Spleen (tissue), 11 donors: ENCODE results near the gene KRTDAP. TPM values are rescaled to one million over a fixed set of nuclear protein-coding genes. Genes with fewer than 3 reads are reported as not detected.

ENCODE experiments used
- DNase-seq: peaks from one replicate; pipeline ENCODE4 v3.0.0-alpha.2; 2020
- H3K27ac ChIP-seq, 8 donors: fragments of 200-600 bp; sonication (generic) in 7 of 8; 1 replicate in 4 of 8; 2 replicates in 4 of 8; pipeline versions ENCODE4 v1.5.0 to v1.8.0; 2016 to 2021; ENCODE audit warnings: inconsistent platforms in 4 of 8, mild to moderate bottlenecking in 4 of 8, moderate library complexity in 1 of 8
- H3K27me3 ChIP-seq, 7 donors: fragments of 200-600 bp; sonication (generic) in 6 of 7; replicated peaks in 1 of 7; 1 replicate in 4 of 7; 2 replicates in 3 of 7; pipeline versions ENCODE4 v1.5.0 to v1.8.0; 2016 to 2021; ENCODE audit warnings: inconsistent platforms in 3 of 7, mild to moderate bottlenecking in 1 of 7
- H3K36me3 ChIP-seq, 6 donors: fragments of 200-600 bp; sonication (generic) in 5 of 6; 1 replicate in 4 of 6; 2 replicates in 2 of 6; pipeline versions ENCODE4 v1.5.0 to v1.8.0; 2016 to 2021; ENCODE audit warnings: inconsistent platforms in 2 of 6
- H3K4me1 ChIP-seq, 6 donors: fragments of 200-600 bp; sonication (generic) in 5 of 6; 1 replicate in 3 of 6; 2 replicates in 3 of 6; pipeline versions ENCODE4 v1.5.0 to v1.8.0; 2016 to 2021; ENCODE audit warnings: inconsistent platforms in 3 of 6
- H3K4me3 ChIP-seq, 8 donors: fragments of 200-600 bp; sonication (generic) in 7 of 8; 1 replicate in 4 of 8; 2 replicates in 4 of 8; pipeline versions ENCODE4 v1.5.0 to v1.8.0; 2016 to 2021; ENCODE audit warnings: inconsistent platforms in 4 of 8, mild to moderate bottlenecking in 4 of 8, moderate library complexity in 2 of 8
- H3K9me3 ChIP-seq, 8 donors: fragments of 200-600 bp; sonication (generic) in 7 of 8; 1 replicate in 4 of 8; 2 replicates in 4 of 8; pipeline versions ENCODE4 v1.5.0 to v1.8.0; 2016 to 2021; ENCODE audit warnings: inconsistent platforms in 4 of 8
- CTCF ChIP-seq, 11 experiments: fragments of 200-600 bp in 7 of 11; fragments of 450-650 bp in 4 of 11; sonication (generic) in 4 of 11; IDR thresholded peaks in 8 of 11; conservative IDR thresholded peaks in 3 of 11; 1 replicate in 7 of 11; 2 replicates in 4 of 11; pipeline versions ENCODE4 v1.4.0 to v1.8.0; 2016 to 2021; ENCODE audit warnings: antibody characterized with exemption in 11 of 11, inconsistent platforms in 4 of 11, mild to moderate bottlenecking in 1 of 11
- POLR2A ChIP-seq, 3 donors: fragments of 450-650 bp; IDR thresholded peaks; one replicate each; pipeline ENCODE4 v1.5.1; 2017; ENCODE audit warnings: antibody characterized with exemption in 3 of 3, mild to moderate bottlenecking in 1 of 3
- POLR2AphosphoS5 ChIP-seq, 3 donors: sonication (generic); formaldehyde crosslinking; IDR thresholded peaks; one replicate each; pipeline ENCODE4 v1.5.1; 2017; ENCODE audit warnings: antibody characterized with exemption in 3 of 3
- WGBS, 5 donors: extraction: QIAGEN DNeasy Blood & Tissue Kit in 3 of 5; methylation state at CpG; one replicate each; pipeline versions ENCODE4 v1.1.5 to v1.1.7; 2013 to 2018; 5-methylcytosine and 5-hydroxymethylcytosine counted together
- intact Hi-C: fragments of 100-400 bp; cut with DNase I; formaldehyde crosslinking; loops from one replicate; pipeline ENCODE4 v1.15.0; 2023; ENCODE audit warnings: low total_unique reads
- polyA plus RNA-seq, 3 donors: library from polyadenylated mRNA; stranded (reverse); fragments of 200-250 nt; gene quantifications; one replicate each; pipeline ENCODE4 v1.2.1, GENCODE V29; 2013
- total RNA-seq, 7 donors: library from RNA; depleted of rRNA in 3 of 7; stranded (reverse); fragments of >200 nt in 3 of 7; fragmentation: NEBNext Ultra II Directional in 4 of 7; extraction: Animal tissue kit (Norgen Biotek cat#: 25700) in 4 of 7; gene quantifications; one replicate each; pipeline versions ENCODE4 v1.1.0 to v1.2.1, GENCODE V29; 2016 to 2021
- donor health status: healthy with polysubstance abuse.
- donor health status: DM: no; HTN: no; CAD: no; lungs with moderate emphysema.
- donor health status: DM: no; HTN: no; CAD: no.
- donor health status: Bipolar disorder and iron deficiency.
- donor health status: healthy.
- donor health status: DM: no; HTN: no; CAD: no.
- donor health status: DM: yes; HTN: yes; CAD: no.

KRTDAP gene
- total and polyA plus RNA-seq, 10 donors: 3.1 TPM; not detected in 9

- TF ChIP-seq POLR2A (IDR thresholded peaks at IDR 0.05): no peak
- no peak for TF ChIP-seq CTCF (IDR thresholded peaks at IDR 0.05 in 8 of 11, conservative IDR thresholded peaks at IDR 0.05 in 3 of 11)
- no peak for TF ChIP-seq POLR2AphosphoS5 (IDR thresholded peaks at IDR 0.05)
- no peaks in the 10 kb centered on the region for H3K9me3 ChIP-seq
- intact Hi-C loops: no loop called here
- no peaks in the 10 kb centered on the region for H3K36me3 ChIP-seq
- H3K4me3 ChIP-seq: no peak overlapping the region
- H3K27me3 ChIP-seq: peaks cover 0 to 79% (median 23%) of the 10 kb centered on the region in 7 donors
- H3K4me1 ChIP-seq: peaks cover 9 to 21% (median 16%) of the 10 kb centered on the region in 6 donors
- 66 to 83% (median 70%) methylated on average over 7 of the region's 7 CpGs for WGBS, 5 donors
- no peak for DNase-seq
- H3K27ac ChIP-seq: no peak overlapping the region
These were observed 15.7 kb upstream of the KRTDAP start for GRCh38 chr19:35506011-35506410.

- intact Hi-C loops: no loop called here
- 76 to 87% (median 80%) methylated on average over 4 of the region's 4 CpGs for WGBS, 5 donors
- DNase-seq: no peak
- peaks cover 0 to 47% (median 1%) of the 10 kb centered on the region in 7 donors for H3K27me3 ChIP-seq
- H3K9me3 ChIP-seq: no peaks in the 10 kb centered on the region
- TF ChIP-seq POLR2AphosphoS5 (IDR thresholded peaks at IDR 0.05) (no peak), CTCF (IDR thresholded peaks at IDR 0.05 in 8 of 11, conservative IDR thresholded peaks at IDR 0.05 in 3 of 11) (no peak), POLR2A (IDR thresholded peaks at IDR 0.05) (no peak)
- no peak overlapping the region for H3K4me3 ChIP-seq
- no peaks in the 10 kb centered on the region for H3K36me3 ChIP-seq
- no peaks in the 10 kb centered on the region for H3K4me1 ChIP-seq
- no peak overlapping the region for H3K27ac ChIP-seq
These were observed 12.5 kb upstream of the KRTDAP start for GRCh38 chr19:35502751-35503150.

- intact Hi-C loops: no loop called here
- peaks cover 0 to 41% (median 0%) of the 10 kb centered on the region in 7 donors for H3K27me3 ChIP-seq
- no peaks in the 10 kb centered on the region for H3K9me3 ChIP-seq
- 73 to 85% (median 77%) methylated on average over 15 of the region's 15 CpGs for WGBS, 5 donors
- H3K4me1 ChIP-seq: no peaks in the 10 kb centered on the region
- TF ChIP-seq POLR2A (IDR thresholded peaks at IDR 0.05) (no peak), CTCF (IDR thresholded peaks at IDR 0.05 in 8 of 11, conservative IDR thresholded peaks at IDR 0.05 in 3 of 11) (no peak), POLR2AphosphoS5 (IDR thresholded peaks at IDR 0.05) (no peak)
- no peak overlapping the region for H3K27ac ChIP-seq
- H3K4me3 ChIP-seq: no peak overlapping the region
- no peak for DNase-seq
- no peaks in the 10 kb centered on the region for H3K36me3 ChIP-seq
These were observed 11.4 kb upstream of the KRTDAP start for GRCh38 chr19:35501684-35502083.

GRCh38 chr19:35500611-35501010 is 10.3 kb upstream of the KRTDAP start:
- WGBS, 5 donors: 83 to 91% (median 89%) methylated on average over 9 to 10 of the region's 10 CpGs

More at GRCh38 chr19:35500611-35501010, 10.3 kb upstream of the KRTDAP start:
- DNase-seq: no peak
- H3K4me3 ChIP-seq: no peak overlapping the region
- intact Hi-C loops: no loop called here
- no peaks in the 10 kb centered on the region for H3K9me3 ChIP-seq
- no peaks in the 10 kb centered on the region for H3K36me3 ChIP-seq
- TF ChIP-seq CTCF (IDR thresholded peaks at IDR 0.05 in 8 of 11, conservative IDR thresholded peaks at IDR 0.05 in 3 of 11) (no peak), POLR2A (IDR thresholded peaks at IDR 0.05) (no peak), POLR2AphosphoS5 (IDR thresholded peaks at IDR 0.05) (no peak)
- H3K4me1 ChIP-seq: peaks cover 0 to 3% (median 1%) of the 10 kb centered on the region in 6 donors
- peaks cover 0 to 33% (median 0%) of the 10 kb centered on the region in 7 donors for H3K27me3 ChIP-seq
- H3K27ac ChIP-seq: no peak overlapping the region
